HG03135 (cell line): ENCODE results near the gene BRIX1.

ENCODE experiments used
- ATAC-seq: cut with Tn5 transposase; IDR thresholded peaks from one replicate; pipeline ENCODE4 v1.9.1; 2021; ENCODE audit warnings: mild to moderate bottlenecking, moderate library complexity; ENCODE audit not compliant: unreplicated experiment

Gene BRIX1, protein sequence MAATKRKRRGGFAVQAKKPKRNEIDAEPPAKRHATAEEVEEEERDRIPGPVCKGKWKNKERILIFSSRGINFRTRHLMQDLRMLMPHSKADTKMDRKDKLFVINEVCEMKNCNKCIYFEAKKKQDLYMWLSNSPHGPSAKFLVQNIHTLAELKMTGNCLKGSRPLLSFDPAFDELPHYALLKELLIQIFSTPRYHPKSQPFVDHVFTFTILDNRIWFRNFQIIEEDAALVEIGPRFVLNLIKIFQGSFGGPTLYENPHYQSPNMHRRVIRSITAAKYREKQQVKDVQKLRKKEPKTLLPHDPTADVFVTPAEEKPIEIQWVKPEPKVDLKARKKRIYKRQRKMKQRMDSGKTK

GRCh38 chr5:34915139-34915855, at the start of gene BRIX1, which contains the start of gene RAD1:
TSS of gene BRIX1 (plus strand) at chr5:34915711. CDS start at chr5:34915739, 28 bp downstream.
TSS of gene RAD1 (minus strand) at chr5:34915504. CDS start at chr5:34914892, 612 bp downstream.
- peak; percentile 98 for ATAC-seq

GRCh38 chr5:34866989-34867471, 48.5 kb upstream of the BRIX1 start:
- ATAC-seq, result no peak

DNA sequence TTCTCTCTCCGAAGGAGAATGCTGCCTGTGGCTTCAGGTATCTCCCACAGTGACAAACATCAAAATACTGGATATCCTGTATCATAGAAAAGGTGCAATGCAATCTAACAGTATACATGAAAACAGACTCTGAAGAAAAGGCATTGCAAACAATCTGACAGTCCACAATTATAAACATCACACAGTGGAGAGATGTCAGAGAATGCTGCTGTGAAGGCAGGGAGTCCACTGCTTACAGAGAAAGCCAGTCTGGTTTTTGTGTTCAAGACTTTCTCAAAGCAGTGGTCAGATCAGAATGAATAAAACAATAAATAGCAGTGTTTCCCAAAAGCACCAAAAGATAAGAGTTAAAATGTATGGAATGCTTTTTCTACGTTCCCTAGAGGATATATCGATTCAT, 47.9 kb upstream of the BRIX1 start:
- no peak for ATAC-seq

DNA sequence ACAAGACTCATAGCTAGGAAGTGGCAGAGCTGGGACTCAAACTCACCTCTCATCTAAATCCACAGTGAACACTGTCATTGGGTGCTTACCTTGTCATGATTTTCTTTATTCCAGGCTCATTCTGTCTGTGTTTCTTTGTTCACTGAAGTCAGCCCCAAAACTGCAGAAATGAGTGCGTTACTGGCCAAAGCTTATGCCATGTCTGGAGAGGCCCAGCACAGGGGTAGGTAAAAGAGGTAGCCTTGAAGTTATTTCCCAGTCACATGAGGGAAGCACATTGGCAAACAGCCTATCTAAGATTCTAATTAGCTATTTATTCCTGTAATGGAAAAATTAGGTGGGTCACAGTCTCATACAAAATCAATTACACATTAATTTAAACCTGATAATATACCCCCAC, 46.7 kb upstream of the BRIX1 start:
- ATAC-seq, result no peak

DNA sequence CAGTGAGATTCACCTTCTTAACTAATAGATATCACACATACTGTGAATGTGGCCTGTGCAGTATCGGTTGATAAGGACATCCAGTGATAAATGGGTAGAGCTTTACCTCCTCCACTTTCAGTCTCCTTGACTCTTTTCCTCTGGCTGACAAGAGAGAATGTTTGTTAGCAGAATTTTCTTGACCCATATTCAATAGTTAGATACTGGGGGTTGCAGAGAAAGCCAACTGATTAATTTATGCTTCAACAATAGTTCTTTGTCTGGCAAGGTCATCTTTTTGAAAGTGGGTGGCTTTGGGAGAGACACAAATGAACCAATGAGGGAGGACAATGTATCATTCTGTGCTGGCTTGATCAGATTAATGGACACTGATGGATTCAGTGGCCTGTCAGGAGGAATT, 46.3 kb upstream of the BRIX1 start:
- no peak for ATAC-seq

- no peak for ATAC-seq
These were observed 45.1 kb upstream of the BRIX1 start for GRCh38 chr5:34870382-34870781.

GRCh38 chr5:34876275-34876674, 39.2 kb upstream of the BRIX1 start:
- no peak for ATAC-seq

GRCh38 chr5:34881246-34881645, 34.3 kb upstream of the BRIX1 start:
- no peak for ATAC-seq

DNA sequence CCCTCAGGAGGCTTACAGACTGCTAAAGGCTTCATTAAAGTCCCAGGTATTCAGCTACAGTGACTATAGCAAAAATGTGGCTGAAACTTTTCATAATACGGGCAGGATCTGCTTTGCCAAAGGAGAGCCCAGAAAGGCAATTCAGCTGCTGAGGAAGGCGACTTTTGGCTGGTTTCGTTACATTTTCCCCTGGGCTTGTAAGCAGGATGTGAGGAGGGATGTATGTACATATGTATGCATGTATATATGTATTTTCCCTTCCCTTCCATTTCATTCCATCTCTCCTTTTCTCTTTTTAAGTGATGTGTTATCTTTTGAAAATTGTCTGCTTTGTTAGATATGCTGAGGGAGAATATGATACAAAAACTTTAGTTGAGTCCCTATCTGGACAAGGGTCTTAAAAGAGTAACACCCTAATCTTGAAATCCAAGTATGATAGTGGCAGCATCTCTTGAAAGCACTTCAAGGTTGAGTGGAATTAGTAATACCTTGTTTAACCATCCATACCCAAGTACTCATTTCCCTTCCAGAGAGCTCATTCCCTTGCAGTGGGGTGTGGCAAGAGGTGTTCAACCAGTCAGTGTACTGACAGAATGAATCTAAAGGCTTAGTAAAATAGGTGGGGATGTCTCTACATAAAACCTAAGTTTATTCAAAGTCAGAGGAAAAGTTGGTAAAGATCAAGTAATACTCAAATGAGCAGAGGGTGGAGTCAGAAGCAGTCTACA, 29.0 kb upstream of the BRIX1 start:
- ATAC-seq, result no peak

DNA sequence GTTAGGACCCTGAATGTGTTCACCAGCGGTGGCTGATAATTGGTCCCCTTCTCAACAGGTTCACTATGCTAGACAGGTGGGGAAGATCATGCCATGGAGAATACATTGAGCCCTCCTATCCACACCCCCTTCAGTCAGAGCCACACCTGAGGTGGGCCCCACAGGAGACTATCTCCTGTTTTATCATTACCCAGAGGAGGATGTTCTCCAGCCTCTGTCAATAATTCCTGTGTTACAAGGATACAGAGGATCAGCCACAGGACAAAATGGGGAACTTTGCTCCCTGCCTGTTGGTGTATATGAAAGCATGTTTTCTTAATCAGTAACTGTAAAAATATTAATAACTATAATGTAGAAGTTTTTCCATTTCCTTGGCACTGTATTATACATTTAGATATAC, 26.1 kb upstream of the BRIX1 start:
- no peak for ATAC-seq

DNA sequence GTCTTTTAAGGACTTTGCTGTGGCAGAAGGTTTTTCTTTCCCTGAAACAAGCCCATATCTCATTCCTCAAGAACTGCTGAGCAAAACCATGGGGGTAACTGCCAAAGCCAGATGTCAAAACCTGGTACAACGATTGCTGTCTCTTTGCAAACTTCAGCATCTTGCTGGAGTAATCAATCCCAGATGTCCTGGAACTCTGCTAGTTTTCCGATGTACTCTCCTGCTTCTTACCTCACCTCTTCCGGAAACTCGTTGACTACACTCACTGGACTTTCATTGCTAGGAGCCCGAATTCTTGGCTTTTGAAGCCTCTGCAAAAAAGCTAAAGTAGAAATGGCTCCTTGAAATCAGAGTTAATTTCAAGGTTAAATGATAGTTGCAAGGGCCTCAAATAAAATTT, 23.5 kb upstream of the BRIX1 start:
- no peak for ATAC-seq

DNA sequence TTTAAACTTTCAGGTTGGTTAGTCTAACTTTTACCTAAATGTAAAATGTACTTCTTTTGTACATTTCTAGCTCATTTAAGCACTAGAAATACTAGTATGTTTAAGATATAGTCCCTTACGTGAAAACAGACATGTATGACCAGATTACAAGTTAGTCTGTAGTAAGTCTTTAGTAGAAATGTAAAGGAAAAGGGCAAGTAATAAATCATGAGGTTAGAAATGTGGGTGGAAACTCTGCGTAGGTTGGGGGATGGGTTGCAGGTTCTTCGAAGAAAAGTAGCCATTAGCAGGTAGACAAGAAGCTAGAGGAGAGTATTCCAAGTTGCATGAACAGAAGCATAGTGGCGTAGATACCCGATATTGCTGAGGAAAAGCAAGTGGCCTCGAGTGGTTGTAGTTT, 23.1 kb upstream of the BRIX1 start:
- ATAC-seq, result no peak

DNA sequence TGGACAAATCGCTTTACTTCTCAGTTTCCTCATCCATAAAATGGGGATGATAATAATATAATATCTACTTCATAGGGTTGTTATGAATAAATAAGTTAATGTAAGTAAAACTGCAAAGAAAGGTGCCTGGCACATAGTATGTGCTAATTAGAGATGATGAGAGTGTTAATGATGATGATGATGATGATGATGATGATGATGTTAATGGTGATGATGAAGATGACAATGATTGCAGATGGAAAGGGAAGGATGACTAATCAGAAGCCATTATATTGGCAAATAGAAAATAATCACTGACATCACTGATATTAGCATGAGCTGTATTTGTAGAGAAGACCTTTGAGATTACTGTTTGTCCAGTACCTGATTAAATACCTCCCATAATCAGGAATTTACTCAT, 20.8 kb upstream of the BRIX1 start:
- no peak for ATAC-seq

DNA sequence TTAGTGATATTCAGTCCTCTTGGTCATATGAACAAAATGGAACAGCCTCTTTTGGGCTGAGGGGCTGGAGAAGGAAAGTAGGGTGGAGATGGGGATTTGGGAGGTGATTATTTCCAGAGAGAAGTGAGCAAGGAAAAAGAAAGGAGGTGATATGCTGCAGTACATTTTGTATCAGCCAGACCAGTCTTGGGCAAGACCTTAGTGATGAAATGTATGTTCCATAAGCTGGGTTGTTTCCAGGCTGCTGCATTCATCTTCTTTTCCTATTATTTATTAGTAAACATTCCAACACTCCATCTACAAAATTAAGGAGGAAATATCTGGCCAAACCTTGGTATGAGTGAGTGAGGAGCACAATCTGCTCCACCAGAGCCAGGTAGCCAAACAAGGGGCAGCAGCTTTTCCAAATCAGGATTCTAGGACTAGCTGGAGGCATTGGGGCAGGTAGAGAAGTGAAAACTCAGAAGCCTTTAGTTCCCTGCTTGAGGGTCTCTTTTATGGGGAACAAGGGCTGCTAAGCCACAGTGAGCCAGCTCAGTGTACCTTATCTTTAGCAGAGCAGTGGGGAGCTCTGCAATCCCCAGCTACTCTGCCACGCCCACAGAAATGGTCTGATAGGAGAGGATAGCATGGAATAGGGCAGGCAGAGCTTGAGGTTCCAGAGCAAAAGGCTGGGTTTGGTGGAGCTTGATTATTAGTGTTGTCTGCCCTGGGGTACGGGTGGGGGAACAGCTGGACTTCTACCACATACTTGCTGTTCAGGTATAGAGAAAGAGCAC, 19.7 kb upstream of the BRIX1 start:
- no peak for ATAC-seq

DNA sequence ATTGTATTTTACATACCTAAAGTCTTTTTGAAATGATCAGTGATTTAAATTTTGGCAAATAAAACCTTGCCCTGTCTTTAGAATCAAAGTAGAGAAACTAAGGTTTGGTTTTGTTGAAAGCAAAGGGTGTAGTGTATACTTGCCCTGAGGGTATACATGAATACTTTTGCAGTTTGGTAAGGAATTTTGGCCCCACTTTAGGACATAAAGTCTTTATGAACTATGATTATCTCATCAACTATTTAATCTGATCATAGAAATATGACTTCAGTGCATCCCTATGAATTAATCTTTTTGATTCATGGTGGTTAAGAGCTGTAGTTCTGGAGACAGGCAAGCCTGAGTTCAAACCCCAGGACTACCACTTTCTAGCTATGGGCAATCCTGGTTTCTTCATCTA, 17.9 kb upstream of the BRIX1 start:
- ATAC-seq, result no peak

DNA sequence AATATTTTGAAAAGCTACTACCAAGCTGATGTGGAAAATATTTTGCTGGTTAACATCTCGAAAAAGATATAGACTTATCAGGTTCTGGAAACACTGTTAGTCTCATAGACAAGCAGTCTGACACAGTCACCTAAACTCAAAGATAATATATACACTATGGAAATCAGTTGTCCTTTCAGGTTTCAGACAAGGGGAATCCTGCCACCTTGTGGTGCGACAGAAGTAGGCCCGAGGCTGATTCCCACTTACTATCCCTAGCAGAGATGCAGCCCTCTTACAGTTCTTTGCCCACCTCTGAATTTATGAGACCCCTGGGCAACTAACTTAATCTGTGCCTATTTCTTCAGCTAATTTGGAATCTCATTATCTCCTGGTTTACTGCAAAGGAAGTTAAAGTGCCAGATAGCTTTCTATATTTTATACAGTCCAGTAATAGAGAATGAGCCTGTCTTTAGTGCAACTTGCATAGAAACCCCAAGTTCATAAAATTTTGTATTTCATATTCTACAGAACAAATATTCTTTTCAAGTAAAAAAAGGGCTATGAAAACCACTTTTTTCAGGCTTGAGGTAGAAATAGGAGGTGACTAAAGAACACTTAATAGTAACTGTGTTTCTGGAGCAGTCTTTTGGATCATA, 17.1 kb upstream of the BRIX1 start:
- ATAC-seq, result peak; percentile 83

- ATAC-seq, result no peak
These were observed 16.4 kb upstream of the BRIX1 start for GRCh38 chr5:34899066-34899465.

- ATAC-seq, result no peak
These were observed 14.9 kb upstream of the BRIX1 start for GRCh38 chr5:34900652-34901051.

DNA sequence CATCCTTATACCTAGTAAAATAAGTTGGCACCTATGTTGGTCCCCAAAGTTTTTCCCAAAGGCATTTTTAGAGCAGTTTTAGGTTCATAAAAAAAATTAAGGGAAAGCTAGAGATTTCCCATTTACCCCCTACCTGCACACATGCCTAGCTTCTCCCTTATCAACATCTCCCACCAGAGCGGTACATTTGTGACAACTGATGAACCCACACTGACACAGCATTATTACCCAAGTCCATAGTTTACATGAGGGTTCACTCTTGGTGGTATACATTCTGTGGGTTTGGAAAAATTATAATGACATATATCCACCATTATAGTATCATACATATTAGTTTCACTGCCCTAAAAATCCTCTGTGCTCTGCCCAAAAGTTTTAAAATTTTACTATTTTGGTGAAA, 12.3 kb upstream of the BRIX1 start:
- no peak for ATAC-seq

- no peak for ATAC-seq
These were observed 9.9 kb upstream of the BRIX1 start for GRCh38 chr5:34905564-34905963.
